Measurements from ENCODE around the gene GRAP2.

GRCh38 chr22:40001800-40002577 lies 101.1 kb downstream of the GRAP2 start:
- TF ChIP-seq CTCF (IDR thresholded peaks at IDR 0.05) (no peak), POLR2A (IDR thresholded peaks at IDR 0.05; ENCODE audit: low read depth) (no peak), POLR2AphosphoS5 (IDR thresholded peaks at IDR 0.05) (no peak), EP300 (IDR thresholded peaks at IDR 0.05) (no peak)

Measured in esophagus muscularis mucosa (tissue), 4 donors.